HCT116 (cell line): ENCODE results near the gene OTUD7B.

Experiments used
- CBX3 ChIP-seq: IDR thresholded peaks from 2 replicates; pipeline ENCODE4 v1.6.1; 2012; ENCODE audit warnings: low read depth
- EZH2 ChIP-seq: fragments of 200-600 bp; sonication (generic); IDR thresholded peaks from 2 replicates; pipeline ENCODE4 v1.6.1; 2017; ENCODE audit warnings: antibody characterized with exemption, mixed run types
- EZH2phosphoT487 ChIP-seq: fragments of 200-600 bp; IDR thresholded peaks from 2 replicates; pipeline ENCODE4 v1.6.1; 2018; ENCODE audit warnings: antibody characterized with exemption, borderline replicate concordance
- JUND ChIP-seq: IDR thresholded peaks from 2 replicates; pipeline ENCODE4 v1.6.1; 2012
- POLR2A ChIP-seq: IDR thresholded peaks from 2 replicates; pipeline ENCODE4 v1.7.0; 2011; ENCODE audit warnings: borderline replicate concordance; ENCODE audit not compliant: insufficient read depth, insufficient read length; ENCODE audit errors: extremely low read depth
- POLR2AphosphoS5 ChIP-seq: IDR thresholded peaks from 2 replicates; pipeline ENCODE4 v1.6.1; 2011; ENCODE audit warnings: mild to moderate bottlenecking, low read depth, low read length, moderate library complexity
- YY1 ChIP-seq: IDR thresholded peaks from 2 replicates; pipeline ENCODE4 v1.6.1; 2011; ENCODE audit warnings: low read length, low read depth, moderate library complexity, mild to moderate bottlenecking; ENCODE audit not compliant: insufficient replicate concordance; ENCODE audit errors: extremely low read depth
- TF ChIP-seq, protein P1 (sequence below), 3 experiments: fragments of 200-600 bp in 1 of 3; sonication (generic) in 1 of 3; IDR thresholded peaks in 2 of 3; conservative IDR thresholded peaks in 1 of 3; 2 replicates each; pipeline ENCODE4 v1.5.1; 2012 to 2017; ENCODE audit warnings: low read depth in 2 of 3, low read length in 2 of 3, antibody characterized with exemption in 1 of 3, borderline replicate concordance in 1 of 3, control low read depth in 1 of 3, mild to moderate bottlenecking in 1 of 3, mixed read lengths in 1 of 3, mixed run types in 1 of 3, moderate library complexity in 1 of 3; ENCODE audit not compliant: insufficient read depth in 1 of 3
- TF ChIP-seq, protein P2 (sequence below): IDR thresholded peaks from 2 replicates; pipeline ENCODE4 v1.6.1; 2011; ENCODE audit warnings: mild to moderate bottlenecking, low read length, moderate library complexity; ENCODE audit not compliant: insufficient replicate concordance; ENCODE audit errors: extremely low read depth
- TF ChIP-seq, protein P3 (sequence below): IDR thresholded peaks from 2 replicates; pipeline ENCODE4 v1.6.1; 2012

DNA sequence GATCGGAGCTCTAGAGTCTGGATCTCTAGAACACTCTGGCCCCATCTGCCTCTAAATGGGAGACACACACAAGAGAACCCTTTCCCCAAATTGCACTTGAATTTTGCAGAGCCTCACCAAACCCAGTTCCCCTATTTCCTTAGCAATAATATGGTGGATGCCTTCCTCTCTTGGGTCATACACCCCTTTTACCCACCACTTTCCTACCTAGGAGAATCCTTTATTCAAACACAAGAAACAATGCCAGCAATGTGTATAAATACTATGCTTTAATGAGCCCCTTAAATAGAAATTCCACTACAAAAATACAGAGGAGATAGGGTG lies 82.2 kb downstream of the OTUD7B start:
- no peak for TF ChIP-seq EZH2
- TF ChIP-seq, protein P1, sequence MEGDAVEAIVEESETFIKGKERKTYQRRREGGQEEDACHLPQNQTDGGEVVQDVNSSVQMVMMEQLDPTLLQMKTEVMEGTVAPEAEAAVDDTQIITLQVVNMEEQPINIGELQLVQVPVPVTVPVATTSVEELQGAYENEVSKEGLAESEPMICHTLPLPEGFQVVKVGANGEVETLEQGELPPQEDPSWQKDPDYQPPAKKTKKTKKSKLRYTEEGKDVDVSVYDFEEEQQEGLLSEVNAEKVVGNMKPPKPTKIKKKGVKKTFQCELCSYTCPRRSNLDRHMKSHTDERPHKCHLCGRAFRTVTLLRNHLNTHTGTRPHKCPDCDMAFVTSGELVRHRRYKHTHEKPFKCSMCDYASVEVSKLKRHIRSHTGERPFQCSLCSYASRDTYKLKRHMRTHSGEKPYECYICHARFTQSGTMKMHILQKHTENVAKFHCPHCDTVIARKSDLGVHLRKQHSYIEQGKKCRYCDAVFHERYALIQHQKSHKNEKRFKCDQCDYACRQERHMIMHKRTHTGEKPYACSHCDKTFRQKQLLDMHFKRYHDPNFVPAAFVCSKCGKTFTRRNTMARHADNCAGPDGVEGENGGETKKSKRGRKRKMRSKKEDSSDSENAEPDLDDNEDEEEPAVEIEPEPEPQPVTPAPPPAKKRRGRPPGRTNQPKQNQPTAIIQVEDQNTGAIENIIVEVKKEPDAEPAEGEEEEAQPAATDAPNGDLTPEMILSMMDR (IDR thresholded peaks at IDR 0.05 in 2 of 3, conservative IDR thresholded peaks at IDR 0.05 in 1 of 3; ENCODE audit: borderline replicate concordance in 1 of 3, insufficient read depth in 1 of 3, low read depth in 2 of 3, low read length in 2 of 3), result no peak
- TF ChIP-seq, protein P2, sequence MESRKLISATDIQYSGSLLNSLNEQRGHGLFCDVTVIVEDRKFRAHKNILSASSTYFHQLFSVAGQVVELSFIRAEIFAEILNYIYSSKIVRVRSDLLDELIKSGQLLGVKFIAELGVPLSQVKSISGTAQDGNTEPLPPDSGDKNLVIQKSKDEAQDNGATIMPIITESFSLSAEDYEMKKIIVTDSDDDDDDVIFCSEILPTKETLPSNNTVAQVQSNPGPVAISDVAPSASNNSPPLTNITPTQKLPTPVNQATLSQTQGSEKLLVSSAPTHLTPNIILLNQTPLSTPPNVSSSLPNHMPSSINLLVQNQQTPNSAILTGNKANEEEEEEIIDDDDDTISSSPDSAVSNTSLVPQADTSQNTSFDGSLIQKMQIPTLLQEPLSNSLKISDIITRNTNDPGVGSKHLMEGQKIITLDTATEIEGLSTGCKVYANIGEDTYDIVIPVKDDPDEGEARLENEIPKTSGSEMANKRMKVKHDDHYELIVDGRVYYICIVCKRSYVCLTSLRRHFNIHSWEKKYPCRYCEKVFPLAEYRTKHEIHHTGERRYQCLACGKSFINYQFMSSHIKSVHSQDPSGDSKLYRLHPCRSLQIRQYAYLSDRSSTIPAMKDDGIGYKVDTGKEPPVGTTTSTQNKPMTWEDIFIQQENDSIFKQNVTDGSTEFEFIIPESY, result no peak
- no peak for TF ChIP-seq CBX3
- no peak for TF ChIP-seq POLR2A
- no peak for TF ChIP-seq EZH2phosphoT487
- TF ChIP-seq, protein P3, sequence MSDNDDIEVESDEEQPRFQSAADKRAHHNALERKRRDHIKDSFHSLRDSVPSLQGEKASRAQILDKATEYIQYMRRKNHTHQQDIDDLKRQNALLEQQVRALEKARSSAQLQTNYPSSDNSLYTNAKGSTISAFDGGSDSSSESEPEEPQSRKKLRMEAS, result no peak
- TF ChIP-seq JUND, result no peak
- no peak for TF ChIP-seq YY1
- TF ChIP-seq POLR2AphosphoS5, result no peak
